Fibroblast of the conjunctiva (primary cell): ENCODE data around the gene LMF1.

ENCODE experiments used
- DNase-seq: peaks from one replicate; pipeline ENCODE4 v3.0.0-alpha.2; 2010; ENCODE audit warnings: low read depth

Gene LMF1

DNA sequence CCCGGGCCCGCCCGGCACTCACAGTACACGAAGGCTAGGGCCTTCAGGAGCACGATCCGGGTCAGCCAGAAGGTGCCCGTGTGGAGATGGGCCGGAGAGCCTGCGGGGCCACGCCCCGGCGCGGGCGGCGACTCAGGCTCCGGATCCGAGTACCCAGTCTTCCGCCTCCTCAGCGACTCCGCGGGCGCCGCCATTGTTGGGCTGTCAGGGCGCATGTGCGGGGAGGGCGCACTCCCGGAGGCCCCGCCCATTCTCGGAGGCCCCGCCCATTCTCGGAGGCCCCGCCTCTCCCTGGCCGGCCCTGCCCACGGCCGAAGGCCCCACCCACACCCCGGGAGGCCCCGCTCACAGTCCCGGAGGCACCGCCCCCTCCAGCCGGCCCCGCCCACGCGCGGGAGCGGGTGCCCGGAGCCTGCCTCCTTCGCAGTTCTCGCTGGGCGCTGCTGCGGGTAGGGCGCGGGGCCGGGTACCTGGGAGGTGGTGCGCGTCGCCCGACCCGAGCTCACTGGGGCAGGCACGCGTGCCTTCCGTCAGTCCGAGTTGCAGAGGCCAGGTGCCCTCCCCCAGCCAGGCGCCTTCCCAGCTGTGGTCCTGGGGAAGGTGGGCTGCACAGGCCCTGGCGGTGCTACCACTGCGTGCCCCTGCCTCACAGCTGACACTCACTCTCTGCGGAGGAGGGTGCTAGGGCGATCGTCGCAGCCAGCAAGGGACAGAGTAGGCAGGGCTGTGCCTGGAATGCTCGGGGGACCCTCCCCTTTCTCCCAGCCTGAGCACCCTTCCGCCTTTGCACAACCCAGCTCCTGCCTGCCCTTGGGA is at the start of gene LMF1:
Gene LMF1 (minus strand): TSS at position 219 of the 816 bp plus-strand sequence. CDS start 4 bp downstream, at position 215.
- DNase-seq, result peak; percentile 82

DNA sequence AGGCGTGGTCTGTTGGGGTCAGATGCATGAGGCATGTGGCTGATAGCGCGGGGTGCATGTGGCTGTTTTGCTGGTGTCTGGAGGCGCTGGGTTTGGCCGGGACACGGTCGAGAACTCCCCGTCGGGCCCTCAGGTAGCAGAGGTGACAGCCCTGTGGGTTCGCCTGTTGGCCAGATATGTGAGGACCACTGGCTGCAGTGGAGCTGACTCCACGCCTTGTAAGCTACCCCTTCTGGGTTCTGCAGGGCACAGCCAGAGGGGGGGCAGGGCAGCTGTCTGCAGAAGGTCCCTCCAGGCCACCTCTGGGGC is 49.3 kb upstream of the LMF1 start:
- DNase-seq, result no peak

DNA sequence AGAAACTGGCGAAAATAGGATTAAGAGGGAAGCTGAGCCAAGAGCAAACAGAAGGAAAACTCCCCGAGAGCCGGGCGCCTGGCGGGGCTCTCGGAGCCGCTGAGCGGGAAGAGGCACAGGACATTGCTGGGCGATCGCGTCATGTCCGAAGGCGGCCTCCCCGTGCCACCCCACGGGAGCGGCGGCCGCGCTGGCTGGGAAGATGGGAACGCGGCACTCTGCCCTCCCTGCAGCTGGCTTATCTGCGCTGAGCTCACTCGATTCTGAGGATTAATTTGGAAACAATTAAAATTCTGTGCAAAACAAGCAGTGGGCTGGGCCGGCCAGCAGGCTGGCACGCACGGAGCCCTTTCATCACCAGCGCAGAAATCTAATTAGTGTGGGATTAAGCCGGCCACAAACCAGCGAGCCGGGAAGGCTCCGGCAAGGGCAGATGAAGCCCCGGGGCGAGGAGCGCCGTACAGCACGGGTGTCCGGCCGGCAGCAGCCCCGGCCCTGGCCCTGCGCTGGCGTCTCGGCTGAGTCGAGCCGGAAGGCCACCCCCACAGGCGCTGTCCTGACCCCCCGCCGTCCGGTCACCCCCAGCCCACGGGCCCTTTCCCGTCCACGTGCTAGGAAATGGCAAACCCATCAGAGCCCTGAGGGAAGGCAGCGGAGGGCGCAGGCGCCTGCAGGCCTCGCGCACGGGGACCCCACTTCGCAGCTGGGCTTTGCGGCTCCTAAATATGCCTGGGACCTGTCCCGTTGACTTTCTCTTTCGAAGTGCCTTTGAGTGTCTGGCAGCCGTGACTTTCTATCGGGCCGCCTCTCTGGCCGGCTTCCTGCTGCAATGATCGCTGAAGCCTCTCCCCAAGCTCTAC is 48.7 kb upstream of the LMF1 start:
- no peak for DNase-seq

DNA sequence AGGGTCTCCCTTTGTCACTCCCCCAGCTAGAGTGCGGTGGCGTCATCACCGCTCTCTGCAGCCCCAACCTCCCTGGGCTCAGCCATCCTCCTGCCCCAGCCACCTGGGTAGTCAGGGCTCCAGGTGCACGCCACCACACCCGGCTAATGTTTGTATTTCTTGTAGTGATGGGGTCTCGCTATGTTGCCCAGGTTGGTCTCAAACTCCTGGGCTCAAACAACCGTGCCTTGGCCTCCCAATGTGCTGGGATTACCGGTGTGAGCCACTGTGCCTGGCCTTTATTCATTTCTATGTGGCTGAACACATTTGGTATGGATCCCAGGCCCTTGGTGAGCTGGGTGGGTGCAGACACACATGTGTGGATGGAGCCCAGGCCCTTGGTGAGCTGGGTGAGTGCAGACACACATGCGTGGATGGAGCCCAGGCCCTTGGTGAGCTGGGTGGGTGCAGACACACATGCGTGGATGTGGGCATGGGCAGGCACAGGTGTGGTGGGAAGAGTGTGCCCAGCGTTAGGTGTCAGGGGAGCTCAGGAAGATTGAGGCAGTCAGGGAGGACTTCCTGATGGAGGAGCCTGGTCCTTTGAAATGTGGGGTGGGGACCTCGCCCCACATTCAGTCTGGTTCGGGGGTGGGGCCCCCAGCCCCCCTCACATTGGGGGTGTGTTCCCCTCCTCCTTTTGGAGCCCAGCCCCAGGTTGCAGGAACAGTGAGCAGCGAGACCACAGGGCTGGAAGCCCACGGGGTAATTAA is 47.8 kb upstream of the LMF1 start:
- DNase-seq, result no peak

DNA sequence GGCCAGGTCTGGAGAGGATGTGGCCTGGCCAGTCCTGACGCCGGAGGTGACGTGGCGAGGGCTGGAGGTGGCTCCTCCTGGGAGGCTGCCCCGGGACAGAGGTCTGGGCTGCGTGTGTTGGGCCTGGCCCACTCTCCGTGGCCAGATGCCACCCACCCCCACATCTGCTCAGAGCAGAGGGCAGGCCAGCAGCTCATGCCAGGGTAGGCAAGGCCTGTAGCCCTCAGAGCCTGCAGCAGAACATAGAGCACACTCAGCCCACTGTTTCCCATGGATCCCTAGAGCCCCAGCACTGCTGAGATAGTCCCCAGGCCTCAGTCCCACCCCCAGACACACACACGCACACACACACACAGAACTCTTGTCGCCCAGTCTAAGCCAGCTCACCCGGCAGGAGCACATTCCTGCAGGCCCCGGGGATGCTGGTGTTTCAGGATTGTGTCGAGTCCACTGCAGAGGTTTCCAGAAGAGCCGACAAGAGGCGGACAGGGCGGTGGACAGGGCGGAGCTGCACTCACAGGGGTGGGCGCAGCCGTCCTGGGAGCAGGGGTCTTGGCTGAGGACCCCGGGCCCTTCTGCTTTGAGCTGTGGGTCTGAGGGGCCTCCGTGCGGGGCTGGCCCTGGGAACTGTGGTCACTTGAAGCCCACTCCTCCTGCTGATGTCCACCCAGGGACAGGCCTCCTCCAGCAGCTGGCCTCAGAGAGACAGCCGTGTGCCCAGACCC is 44.1 kb upstream of the LMF1 start:
- DNase-seq, result no peak

DNA sequence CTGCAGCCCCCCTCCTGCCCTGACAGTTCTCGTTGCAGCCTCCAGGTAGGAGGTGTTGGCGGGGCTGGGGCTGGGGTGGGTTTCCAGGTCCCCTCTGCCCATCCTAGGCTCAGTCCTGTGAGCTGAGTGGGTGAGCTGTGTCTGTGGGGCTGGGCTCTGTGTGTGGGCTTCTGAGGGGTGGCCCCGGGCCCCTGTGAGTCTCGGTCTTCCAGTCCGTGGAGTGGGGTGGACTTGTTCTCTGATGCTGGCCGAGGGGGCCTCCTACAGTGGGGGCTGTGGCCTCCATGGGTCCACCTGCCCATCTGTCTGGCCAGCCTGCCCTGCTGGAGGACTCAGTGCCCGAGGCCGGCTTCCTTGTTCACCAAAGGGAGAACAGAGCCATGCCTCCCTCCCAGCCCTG is 43.4 kb upstream of the LMF1 start:
- no peak for DNase-seq

DNA sequence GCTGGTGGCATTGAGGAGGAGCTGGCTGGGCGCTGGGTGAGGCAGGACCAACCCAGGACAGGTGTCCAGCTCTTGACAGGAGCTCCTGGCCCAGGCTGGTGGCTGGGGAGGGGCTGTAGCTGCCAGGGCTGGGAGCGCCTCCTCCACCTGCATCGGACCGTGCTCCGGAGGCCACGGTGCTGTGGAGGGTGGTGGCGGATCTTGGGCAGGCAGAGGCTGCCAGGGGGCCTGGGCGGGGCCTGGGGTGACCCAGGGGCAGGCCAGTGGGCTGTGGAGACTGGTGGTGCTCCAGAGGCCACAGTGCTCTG is 42.8 kb upstream of the LMF1 start:
- DNase-seq, result no peak

DNA sequence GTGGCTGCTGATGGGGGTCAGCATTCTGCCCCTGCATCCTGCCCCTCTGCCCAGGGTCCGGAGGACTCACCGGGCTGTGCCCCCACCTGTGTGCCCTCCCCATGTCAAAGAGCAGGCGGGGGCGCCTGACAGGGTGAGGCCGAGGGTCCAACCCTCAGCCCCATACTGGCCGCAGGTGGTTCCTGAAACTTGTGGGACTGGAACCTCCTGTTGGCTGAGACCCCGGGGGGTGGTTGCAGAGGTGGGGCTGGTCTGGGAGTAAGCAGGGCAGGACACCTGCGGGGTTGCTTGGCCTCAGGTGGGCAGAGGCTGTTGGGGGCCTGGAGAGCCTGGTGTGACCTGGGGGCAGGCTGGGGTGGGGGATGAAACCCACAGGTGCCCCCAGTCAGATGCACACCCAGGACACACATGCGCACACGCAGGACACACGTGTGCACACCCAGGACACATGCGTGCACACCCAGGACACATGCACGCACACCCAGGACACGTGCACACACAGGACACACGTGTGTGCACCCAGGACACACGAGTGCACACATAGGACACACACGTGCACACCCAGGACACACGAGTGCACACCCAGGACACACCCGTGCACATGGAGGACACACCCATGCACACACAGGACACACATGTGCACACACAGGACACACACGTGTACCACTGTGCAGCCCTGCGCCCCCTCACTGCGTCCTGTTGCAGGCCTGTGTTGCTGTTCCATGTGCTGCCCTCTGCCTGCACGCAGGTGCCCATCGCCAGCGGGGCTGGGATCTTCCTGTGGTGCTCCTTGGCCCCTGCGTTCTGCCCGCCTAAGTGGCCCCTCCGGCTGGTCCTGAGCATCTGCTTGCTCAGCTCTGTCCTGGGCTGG is 42.2 kb upstream of the LMF1 start:
- no peak for DNase-seq

DNA sequence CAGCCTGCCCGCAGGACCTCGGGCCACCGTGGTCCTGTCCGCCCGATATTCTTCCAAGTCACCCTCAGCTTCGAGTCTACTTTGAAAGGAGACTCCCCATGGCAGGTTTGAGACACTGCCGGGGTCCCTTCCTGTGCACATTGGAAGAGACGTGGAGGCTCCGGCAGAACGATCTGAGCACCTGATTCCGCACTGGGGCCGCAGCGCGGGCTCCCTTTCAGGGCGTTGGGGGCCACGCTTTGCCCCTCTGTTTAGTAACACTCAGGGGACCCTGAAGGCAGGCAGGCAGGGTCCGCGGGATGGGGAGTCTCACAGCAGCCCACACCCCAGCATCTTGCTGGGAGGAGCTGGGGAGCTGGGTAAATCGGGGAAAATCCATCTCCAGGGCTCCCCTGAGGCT is 41.4 kb upstream of the LMF1 start:
- no peak for DNase-seq

DNA sequence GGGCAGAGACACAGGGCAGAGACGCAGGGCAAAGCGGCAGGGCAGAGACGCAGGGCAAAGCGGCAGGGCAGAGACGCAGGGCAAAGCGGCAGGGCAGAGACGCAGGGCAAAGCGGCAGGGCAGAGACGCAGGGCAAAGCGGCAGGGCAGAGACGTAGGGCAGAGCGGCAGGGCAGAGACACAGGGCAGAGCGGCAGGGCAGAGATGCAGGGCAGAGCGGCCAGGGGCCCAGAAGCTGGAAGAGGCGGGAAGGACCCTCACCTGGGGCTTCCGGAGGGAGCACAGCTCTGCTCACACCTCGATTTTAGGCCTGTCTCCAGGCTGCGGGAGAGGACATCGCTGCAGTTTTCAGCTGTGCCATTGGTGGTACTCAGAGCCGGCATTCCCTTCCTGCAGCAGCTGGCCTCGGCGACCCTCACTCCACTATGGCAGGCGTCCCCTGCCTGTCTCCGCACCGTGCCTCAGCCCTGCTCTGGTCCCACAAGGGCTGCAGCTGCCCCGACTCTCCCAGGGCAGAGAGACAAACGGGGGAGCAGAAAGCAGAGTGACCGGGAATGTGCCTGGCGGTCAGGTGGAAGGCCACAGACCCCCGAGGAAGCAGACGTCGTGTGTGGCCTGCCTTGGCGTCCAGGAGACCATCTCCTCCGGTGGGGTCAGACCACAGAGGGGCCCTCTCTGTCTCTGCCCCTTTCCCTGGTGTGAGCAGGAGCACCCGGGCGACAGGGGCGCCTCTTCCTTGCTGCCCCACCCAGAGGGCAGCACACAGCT is 40.7 kb upstream of the LMF1 start:
- no peak for DNase-seq

DNA sequence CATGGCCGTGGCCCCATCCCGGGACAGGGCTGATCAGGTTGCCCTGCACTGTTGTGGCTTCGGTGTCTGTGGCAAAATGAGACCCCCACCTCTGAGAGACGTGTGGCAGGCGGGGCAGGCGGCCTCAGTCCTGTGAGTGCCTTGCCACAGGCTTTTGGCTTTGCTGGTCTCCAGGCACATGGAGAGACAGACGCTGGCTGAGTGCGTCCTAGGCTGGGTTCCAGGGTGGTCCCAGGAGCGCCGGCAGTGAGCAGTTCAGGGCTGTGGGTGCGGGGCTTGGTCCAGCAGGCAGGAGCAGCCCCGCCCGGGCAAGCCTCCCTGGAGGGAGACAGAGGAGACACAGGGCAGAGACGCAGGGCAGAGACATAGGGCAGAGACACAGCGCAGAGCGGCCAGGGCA is 40.0 kb upstream of the LMF1 start:
- DNase-seq, result no peak

DNA sequence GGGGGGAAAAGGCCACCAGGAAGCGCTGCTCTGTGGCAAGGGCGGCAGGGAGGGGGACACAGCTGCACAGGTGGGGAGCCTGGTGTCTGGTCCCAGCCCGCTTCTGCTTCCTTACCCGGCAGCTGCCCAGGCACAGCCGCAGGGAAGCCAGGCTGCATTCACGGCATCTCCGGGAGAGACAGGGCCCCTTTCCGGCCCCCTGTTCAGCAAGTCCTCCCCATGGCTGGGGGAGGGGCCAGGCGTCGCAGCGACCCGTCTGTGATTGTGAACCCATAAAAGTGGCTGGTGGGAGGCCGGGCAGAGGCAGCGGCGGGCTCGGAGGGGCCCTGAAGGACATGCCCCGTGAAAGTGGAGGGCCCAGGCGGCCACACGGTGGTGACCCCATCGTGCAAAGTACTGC is 39.5 kb upstream of the LMF1 start:
- no peak for DNase-seq

DNA sequence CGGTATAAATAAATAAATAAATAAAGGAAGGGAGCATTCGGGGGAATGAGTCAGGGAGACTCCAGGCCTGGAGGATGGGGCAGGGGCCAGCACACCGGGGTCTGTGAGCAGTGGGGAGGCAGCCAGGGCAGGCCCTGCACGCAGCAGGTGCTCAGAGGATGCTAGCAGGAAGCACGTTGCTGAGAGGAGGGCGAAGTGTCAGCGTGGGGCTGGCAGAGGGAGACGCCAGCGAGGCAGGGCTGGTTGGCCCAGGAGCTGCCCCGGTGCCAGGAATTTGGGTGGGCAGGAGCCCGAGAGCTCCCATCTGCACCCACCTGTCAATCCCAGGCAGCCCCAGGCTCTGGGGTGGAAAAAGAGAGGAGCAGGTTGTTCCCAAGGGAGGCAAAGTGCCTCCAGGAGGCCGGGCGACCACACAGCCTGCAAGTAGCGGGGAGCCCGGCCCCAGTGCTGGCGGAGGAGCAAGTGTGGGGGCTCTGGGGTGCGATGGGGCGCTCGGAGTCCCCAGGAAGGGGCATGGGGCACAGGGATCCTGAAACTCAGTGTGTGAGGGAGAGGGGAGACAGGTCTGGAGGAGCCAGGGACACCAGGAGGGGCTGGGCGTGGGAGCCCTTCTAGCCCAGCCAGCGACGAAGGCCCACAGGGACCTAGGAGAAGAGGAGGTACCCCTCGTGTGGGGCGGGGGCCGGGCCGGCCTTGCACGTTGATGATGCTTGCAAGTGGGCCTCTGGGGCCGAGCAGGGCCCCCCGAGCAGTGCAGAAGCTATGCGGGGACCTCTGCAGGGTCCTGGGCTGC is 38.8 kb upstream of the LMF1 start:
- DNase-seq, result no peak

DNA sequence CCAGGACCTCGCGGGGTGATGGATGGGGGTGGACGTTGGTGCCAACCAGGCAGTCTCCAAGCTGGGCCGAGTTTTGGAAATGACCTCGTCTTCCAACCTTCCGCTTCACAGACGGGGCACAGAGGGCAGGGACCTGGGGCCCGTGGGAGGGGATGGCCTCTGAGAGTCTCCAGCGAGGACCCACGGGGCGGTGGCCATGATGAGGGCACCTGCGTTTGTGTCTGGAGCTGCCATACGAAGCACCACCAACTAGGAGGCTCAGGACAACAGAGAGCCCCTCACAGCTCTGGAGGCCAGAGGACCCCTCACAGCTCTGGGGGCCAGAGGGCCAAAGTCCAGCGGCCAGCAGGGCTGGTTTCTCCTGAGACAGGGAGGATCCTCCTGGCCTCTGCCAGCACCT is 37.3 kb upstream of the LMF1 start:
- no peak for DNase-seq

DNA sequence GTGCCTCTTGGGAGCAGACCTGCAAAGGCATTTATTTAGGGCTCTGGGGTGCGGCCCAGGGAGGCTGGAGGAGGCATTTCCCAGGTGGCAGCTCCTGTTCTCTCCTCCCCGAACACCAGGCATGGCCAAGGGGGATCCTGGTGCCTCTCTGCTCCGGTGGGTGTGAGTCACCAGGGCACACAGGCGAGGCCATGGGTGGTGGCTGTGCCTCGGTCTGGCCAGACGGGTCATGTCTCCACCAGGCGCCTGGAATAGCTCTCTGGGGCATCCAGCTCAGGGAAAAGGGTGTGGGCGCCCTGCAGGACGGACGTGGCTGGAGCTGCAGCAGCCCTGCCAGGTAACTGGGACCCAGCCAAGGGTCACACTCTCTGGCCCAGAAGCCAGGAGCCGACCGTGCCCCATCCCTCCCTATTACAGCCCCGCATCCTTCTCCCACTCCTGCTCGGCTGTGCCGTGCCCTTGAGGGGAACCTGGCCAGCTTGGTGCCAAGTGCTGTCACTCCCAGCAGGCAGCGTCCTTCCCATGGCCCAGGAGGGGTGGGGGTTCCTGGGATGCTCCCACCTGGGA is 36.6 kb upstream of the LMF1 start:
- DNase-seq, result no peak

DNA sequence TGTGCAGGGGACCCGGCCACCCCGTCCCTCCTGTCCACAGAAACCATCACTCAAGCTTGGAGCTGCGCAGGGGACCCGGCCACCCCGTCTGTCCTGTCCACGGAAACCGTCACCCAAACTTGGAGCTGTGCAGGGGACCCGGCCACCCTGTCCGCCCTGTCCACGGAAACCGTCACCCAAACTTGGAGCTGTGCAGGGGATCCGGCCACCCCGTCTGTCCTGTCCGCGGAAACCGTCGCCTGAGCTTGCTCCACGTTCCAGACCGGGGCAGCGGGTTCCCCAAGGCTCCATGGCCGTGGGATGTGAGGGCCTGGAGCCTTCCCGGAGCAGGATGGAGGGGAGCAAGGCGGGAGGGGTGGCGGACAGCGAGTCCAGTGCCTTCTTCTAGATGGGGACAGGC is 36.0 kb upstream of the LMF1 start:
- DNase-seq, result no peak

DNA sequence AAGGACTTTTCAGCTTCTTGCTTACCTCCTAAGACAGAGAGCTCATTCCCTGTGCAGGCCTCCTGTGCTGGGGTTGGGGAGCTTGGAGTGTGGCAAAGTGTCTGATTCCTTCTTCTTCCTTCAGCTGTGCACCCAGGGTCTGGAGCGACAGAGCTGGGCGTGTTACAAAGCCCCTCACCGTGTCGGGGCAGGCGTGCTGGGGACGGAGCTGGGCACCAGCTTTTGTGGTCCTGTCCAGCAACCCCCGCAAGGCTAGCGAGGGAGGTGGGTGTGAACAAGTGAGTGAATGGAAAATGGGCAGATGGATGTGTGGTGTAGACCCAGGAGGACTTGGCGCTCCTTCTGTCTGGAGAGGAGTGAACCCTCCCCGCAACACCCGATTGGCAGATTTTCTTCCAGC is 34.5 kb upstream of the LMF1 start:
- no peak for DNase-seq

DNA sequence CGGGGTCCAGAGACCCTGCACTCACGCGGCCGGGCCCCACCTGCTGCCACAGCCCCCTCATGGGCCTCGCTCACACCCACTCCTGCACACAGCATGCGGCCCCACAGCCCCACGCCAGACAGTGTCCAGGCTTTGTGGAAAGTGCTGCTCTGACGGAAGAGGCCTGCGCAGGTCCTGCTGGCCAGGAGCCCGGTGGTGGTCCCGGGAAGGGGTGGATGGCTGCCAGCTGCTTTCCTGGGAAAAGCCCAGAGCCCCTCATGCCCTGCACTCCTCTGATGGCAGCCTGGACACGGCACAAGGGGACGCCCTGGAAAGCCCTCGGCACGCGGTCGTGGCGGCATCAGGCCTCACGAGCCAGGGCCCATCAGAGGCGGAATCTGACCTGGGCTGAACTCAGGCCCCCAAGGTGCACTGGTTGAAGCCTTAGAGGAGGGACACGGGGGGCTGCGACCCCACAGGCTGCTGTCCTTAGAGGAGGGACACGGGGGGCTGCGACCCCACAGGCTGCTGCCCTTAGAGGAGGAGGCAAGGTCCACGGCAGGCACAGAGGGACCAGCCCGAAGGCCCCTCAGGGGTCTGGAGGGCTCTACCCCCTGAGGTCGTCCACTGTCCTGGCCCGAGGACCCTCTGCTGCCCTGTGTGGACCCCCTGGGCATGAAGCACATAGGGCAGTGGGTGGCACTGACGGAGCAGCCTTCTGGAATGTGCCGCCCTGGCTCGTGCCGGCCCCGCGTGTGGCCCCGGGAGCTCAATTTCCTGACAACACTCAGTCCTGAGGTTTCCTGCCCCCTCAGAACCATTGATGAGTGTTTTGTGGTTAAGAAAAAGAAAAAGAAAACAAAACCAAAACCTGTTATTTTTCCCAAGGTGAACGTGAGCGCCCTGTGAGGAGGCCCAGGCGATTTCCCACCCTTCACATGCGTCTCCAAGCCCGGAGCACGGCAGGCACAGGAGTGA is 32.9 kb upstream of the LMF1 start:
- DNase-seq, result no peak
